HG02571 (cell line): ENCODE data around the gene PJVK.
"Not testable (repeated sequence)": the region's sequence is repeated elsewhere in the genome, so short reads cannot be mapped to it uniquely, and the experiment has no call there.

Experiments used
- ATAC-seq: cut with Tn5 transposase; IDR thresholded peaks from one replicate; pipeline ENCODE4 v1.9.1; 2021; ENCODE audit warnings: mild to moderate bottlenecking, moderate library complexity; ENCODE audit not compliant: unreplicated experiment

PJVK gene

DNA sequence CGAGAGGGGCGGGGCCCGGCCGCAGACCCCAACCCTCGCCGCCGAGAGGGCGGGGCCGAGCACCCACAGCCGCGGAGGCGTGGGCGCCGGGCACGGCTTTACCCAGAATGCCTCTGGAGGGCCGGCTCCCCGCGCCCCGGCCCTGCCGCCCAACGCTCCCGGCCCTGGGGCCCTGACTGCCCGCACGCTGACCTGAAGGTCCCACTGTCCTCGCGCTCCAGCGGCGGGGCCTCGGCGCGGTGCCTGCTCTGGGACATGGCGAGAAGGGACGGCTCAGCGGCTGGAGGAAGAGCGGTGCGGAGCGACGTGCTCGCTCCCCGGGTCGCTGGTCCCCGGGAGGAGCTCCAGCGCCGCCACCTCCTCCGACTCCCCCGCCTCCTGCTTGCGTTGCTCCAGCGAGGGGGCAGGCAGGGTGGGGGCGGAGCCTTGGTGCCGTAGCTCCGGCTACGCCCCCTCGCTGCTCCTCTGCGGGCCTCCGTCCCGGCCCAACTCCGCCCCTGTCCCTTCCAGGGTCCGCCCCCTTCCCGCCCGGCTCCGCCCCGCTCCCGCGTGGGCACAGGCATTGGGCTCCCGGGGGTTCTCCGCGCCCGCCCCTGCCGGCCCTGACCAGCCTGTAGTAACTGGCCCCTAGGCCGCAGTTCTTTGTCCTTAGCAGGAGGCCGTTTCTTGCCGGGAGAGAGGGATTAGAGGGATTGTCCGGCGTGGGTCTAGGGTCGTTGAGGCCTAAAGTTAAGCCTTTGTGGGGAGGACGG, at the start of gene PJVK, which contains the start of gene PRKRA:
PJVK (plus strand) TSS at position 605 of the 752 bp plus-strand sequence. CDS start 2,032 bp downstream, outside the sequence.
PRKRA (minus strand) TSS at position 402 of the 752 bp plus-strand sequence; CDS start at position 257, 145 bp downstream.
- peak; percentile 76 for ATAC-seq

GRCh38 chr2:178401994-178402437, 49.2 kb upstream of the PJVK start:
- no peak for ATAC-seq

- peak; percentile 50 for ATAC-seq
Measured at GRCh38 chr2:178403671-178404306, 47.4 kb upstream of the PJVK start.

DNA sequence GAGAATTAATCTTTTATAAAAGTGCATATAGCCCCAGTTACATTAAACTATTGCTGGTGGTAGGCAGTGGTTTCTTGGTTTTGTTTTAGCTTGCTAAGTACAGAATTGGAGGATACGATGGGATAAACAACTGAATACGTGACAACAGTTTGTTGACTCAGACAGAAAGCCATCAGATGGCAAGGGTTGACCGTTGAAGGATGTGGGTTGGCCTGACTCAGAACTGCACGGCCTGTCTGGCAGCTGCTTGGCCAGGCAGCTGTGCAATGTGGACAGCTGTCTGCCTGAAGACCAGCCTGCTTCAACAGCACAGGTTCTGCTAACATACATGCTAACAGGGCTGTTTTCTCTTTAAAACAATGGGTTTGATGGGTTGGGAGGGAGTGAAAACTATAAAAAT, 46.8 kb upstream of the PJVK start:
- peak; percentile 99 for ATAC-seq

DNA sequence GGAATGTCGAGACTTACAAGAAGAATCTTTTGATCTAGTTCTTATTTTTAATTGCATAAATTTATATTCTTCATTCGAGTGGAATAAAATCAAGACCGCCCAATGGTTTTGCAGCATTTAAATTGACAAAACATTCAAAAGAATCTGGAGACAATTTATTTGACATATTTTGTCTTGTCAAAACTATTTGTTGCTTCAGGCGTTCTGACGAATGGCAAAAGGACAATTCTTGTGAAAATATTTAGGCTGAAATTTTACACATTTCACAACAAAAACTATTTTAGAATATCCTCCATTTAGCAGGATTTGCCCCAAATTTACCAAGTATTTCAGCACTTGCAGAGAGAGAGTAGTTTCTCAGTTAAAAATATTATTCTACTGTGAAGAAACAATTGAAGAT, 41.9 kb upstream of the PJVK start:
- ATAC-seq = no peak

DNA sequence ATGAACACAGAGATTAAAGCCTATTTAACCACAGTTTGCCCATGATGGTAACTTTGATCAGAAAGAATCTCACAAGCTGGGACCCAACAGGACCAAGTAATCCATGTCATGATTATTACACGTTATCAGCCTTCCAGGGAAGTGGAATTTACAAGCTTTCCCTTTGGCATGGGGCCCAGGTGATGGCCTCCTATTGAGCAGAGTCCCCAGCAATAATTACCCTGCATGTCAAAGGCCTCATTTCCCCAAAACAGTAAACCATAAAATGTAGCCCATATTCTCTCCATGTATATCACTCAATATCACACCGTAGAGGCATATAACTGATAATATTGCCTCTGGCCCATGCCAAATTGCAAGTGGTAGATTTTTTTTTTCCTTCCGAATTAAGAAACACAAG, 39.1 kb upstream of the PJVK start:
- no peak for ATAC-seq

GRCh38 chr2:178412453-178412852, 38.7 kb upstream of the PJVK start:
- ATAC-seq = not testable (repeated sequence)

- ATAC-seq = peak; percentile 77
Measured at GRCh38 chr2:178413472-178414265, 37.5 kb upstream of the PJVK start.

- ATAC-seq = peak; percentile 79
Measured at GRCh38 chr2:178414266-178415247, 36.6 kb upstream of the PJVK start.

GRCh38 chr2:178415979-178416378, 35.2 kb upstream of the PJVK start:
- ATAC-seq = no peak

GRCh38 chr2:178417916-178418315, 33.3 kb upstream of the PJVK start:
- ATAC-seq = no peak

DNA sequence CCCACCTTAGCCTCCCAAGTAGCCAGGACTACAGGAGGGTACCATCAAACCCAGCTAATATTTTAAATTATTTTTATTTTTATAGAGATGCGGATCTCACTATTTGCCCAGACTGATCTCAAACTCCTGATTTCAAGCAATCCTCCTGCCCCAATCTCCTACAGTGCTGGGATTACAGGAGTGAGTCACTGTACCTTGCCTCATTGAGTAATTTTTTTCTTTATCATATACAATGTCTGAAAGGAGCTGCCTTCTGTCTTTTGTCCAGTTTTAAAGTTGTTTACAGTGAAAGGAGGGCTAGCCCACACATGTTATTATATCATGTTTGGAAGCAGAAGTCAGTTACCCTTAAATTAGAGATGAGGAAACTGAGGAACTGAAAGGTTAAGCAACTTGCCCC, 32.8 kb upstream of the PJVK start:
- ATAC-seq = no peak

GRCh38 chr2:178419123-178419522, 32.1 kb upstream of the PJVK start:
- ATAC-seq = no peak

- no peak for ATAC-seq
Measured at GRCh38 chr2:178420463-178420999, 30.6 kb upstream of the PJVK start.

- ATAC-seq = no peak
Measured at GRCh38 chr2:178422097-178422496, 29.1 kb upstream of the PJVK start.

- ATAC-seq = not testable (repeated sequence)
Measured at GRCh38 chr2:178423746-178424145, 27.4 kb upstream of the PJVK start.

GRCh38 chr2:178425255-178425827, 25.8 kb upstream of the PJVK start:
- ATAC-seq = no peak

- no peak for ATAC-seq
Measured at GRCh38 chr2:178426388-178426787, 24.8 kb upstream of the PJVK start.

DNA sequence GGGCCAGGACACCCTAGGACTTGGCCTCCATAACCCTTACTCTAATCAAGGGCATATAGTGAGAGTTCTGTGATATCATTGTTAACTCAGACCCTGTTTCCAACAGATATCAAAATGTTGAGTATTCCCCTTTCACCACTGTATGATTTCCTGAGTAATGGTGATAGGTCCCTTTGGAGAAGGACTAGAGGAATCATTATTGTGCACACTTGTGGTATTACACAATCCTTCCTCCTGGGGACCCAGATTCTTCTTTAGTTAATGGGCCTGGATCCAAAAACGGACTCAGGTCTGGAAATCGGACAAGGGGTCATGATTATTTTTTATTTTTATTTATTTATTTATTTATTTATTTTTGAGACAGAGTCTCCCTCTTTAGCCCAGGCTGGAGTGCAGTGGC, 23.7 kb upstream of the PJVK start:
- ATAC-seq = no peak

DNA sequence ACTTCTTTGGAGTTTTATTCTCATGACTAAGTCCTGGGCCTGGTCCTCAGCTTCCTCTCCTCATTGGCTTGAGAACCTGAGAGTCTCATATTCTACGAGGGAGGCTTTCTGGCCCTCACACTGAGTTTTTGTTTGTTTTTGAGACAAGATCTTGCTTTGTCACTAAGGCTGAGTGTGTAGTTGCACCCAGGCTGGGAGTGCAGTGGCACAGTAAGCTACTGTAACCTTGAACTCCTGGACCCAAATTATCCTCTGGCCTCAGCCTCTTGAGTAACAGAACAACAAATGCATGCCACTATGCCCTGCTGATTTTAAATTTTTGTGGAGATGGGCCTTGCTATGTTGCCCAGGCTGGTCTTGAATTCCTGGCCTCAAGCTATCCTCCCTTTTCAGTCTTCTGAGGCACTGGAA, 22.8 kb upstream of the PJVK start:
- ATAC-seq = no peak
